Endothelial cell of umbilical vein (primary cell): ENCODE data around the gene RNLS. TPM values are rescaled to one million over a fixed set of nuclear protein-coding genes. Genes with fewer than 3 reads are reported as not detected.

Experiments
- BruUV-seq: library from RNA; stranded (reverse); fragments of 400-500 nt; replicated peaks from 2 replicates; lab custom pipeline; 2021; lab: Mats Ljungman, UMichigan
- CTCF ChIA-PET: fragments of 300-600, 350-600 bp; sonication (Branson Sonifier 250); formaldehyde crosslinking; loops from one replicate; lab custom pipeline; 2021; ENCODE audit warnings: antibody characterized with exemption, inconsistent platforms; lab: Charles Lee
- POLR2A ChIA-PET: fragments of 300-600, 350-600 bp; sonication (Branson Sonifier 250); formaldehyde crosslinking; loops from one replicate; lab custom pipeline; 2021; ENCODE audit warnings: antibody characterized with exemption, inconsistent platforms; lab: Charles Lee
- DNase-seq: peaks from one replicate; pipeline ENCODE4 v3.0.0-alpha.2; 2011; ENCODE audit warnings: low read depth, low spot score
- FAIRE-seq: peaks from 2 replicates; lab custom pipeline; 2011; peaks lifted over from hg19 to GRCh38; lab: Jason Lieb, UNC
- H2AFZ ChIP-seq: 2 replicates; pipeline ENCODE4 v1.6.0; 2012; ENCODE audit warnings: low read depth, low read length, control low read depth, inconsistent platforms
- H3K27ac ChIP-seq: 2 replicates; pipeline ENCODE4 v1.5.1; 2011; ENCODE audit warnings: low read depth, mild to moderate bottlenecking, control low read depth, low read length, moderate library complexity; ENCODE audit not compliant: insufficient read depth
- H3K27me3 ChIP-seq, 2 experiments: 2 replicates each; pipeline versions ENCODE4 v1.6.0 to v1.6.1; 2011; ENCODE audit warnings: low read length in 2 of 2, mixed read lengths in 1 of 2; ENCODE audit not compliant: control insufficient read depth in 2 of 2, insufficient read depth in 2 of 2
- H3K36me3 ChIP-seq, 2 experiments: 2 replicates in 1 of 2; 3 replicates in 1 of 2; pipeline ENCODE4 v1.5.1; 2011; ENCODE audit warnings: low read length in 2 of 2, mild to moderate bottlenecking in 1 of 2, moderate library complexity in 1 of 2; ENCODE audit not compliant: control insufficient read depth in 2 of 2, insufficient read depth in 2 of 2; ENCODE audit errors: extremely low read depth in 1 of 2
- H3K4me1 ChIP-seq: 3 replicates; pipeline ENCODE4 v1.5.1; 2011; ENCODE audit warnings: mild to moderate bottlenecking, low read length; ENCODE audit not compliant: control insufficient read depth, insufficient read depth; ENCODE audit errors: extremely low read depth
- H3K4me2 ChIP-seq: 2 replicates; pipeline ENCODE4 v1.6.1; 2011; ENCODE audit warnings: low read length, control low read depth, mixed read lengths; ENCODE audit not compliant: insufficient read depth
- H3K4me3 ChIP-seq, 3 experiments: fragments of 200-600 bp in 1 of 3; sonication (generic), shearing (Covaris generic) in 1 of 3; replicated peaks in 1 of 3; 2 replicates each; pipeline ENCODE4 v1.5.1; 2011 to 2016; ENCODE audit warnings: control low read depth in 3 of 3, low read length in 3 of 3, mild to moderate bottlenecking in 2 of 3, inconsistent platforms in 1 of 3, low read depth in 1 of 3, moderate library complexity in 1 of 3; ENCODE audit not compliant: insufficient read depth in 1 of 3
- H3K79me2 ChIP-seq: 2 replicates; pipeline ENCODE4 v1.6.0; 2012; ENCODE audit warnings: low read length, inconsistent platforms; ENCODE audit not compliant: control insufficient read depth, insufficient read depth
- H3K9ac ChIP-seq: replicated peaks from 2 replicates; pipeline ENCODE3; 2011; ENCODE audit warnings: low read length, control low read depth; ENCODE audit not compliant: insufficient read depth; ENCODE audit errors: extremely low read depth
- H3K9me1 ChIP-seq: replicated peaks from 3 replicates; pipeline ENCODE4 v1.6.0; 2011; ENCODE audit warnings: mild to moderate bottlenecking, low read length; ENCODE audit not compliant: control insufficient read depth, insufficient read depth; ENCODE audit errors: extremely low read depth
- H3K9me3 ChIP-seq: replicated peaks from 2 replicates; pipeline ENCODE4 v1.5.1; 2012; ENCODE audit warnings: low read length, inconsistent platforms; ENCODE audit not compliant: control insufficient read depth, insufficient read depth
- H4K20me1 ChIP-seq: replicated peaks from 2 replicates; pipeline ENCODE3; 2011; ENCODE audit warnings: mild to moderate bottlenecking, low read length; ENCODE audit not compliant: control insufficient read depth, insufficient read depth; ENCODE audit errors: extremely low read depth
- CTCF ChIP-seq, 2 donors: IDR thresholded peaks; 1 replicate in 1 of 2; 2 replicates in 1 of 2; pipeline ENCODE4 v1.5.1; 2011; ENCODE audit warnings: low read length in 2 of 2, mild to moderate bottlenecking in 2 of 2, moderate library complexity in 2 of 2, control low read depth in 1 of 2, inconsistent platforms in 1 of 2, low read depth in 1 of 2; ENCODE audit not compliant: insufficient read depth in 1 of 2; ENCODE audit errors: extremely low read depth in 1 of 2
- FOS ChIP-seq: IDR thresholded peaks from 2 replicates; pipeline ENCODE4 v1.6.1; 2011; ENCODE audit warnings: mild to moderate bottlenecking, low read length, moderate library complexity, borderline replicate concordance; ENCODE audit not compliant: insufficient read depth
- JUN ChIP-seq: IDR thresholded peaks from 2 replicates; pipeline ENCODE4 v1.6.1; 2011; ENCODE audit warnings: borderline replicate concordance, low read depth; ENCODE audit not compliant: insufficient read length, insufficient read depth
- MAX ChIP-seq: IDR thresholded peaks from 2 replicates; pipeline ENCODE4 v1.6.1; 2011; ENCODE audit not compliant: insufficient read depth, insufficient read length
- MYC ChIP-seq: IDR thresholded peaks from one replicate; pipeline ENCODE4 v1.6.1; 2011; ENCODE audit warnings: mild to moderate bottlenecking, low read depth, low read length
- POLR2AphosphoS5 ChIP-seq: IDR thresholded peaks from 2 replicates; pipeline ENCODE4 v1.6.1; 2012; ENCODE audit warnings: low read depth, mild to moderate bottlenecking, control low read depth, low read length, moderate library complexity; ENCODE audit not compliant: insufficient read depth
- dilution Hi-C: fragments of 300-500 bp; cut with MboI; formaldehyde crosslinking; loops from one replicate; pipeline ENCODE4 v1.15.0; 2019; ENCODE audit warnings: low sequenced_read_pairs; ENCODE audit not compliant: extremely low pct_ligation_motif_present
- intact Hi-C: fragments of 100-400 bp; cut with micrococcal nuclease; formaldehyde crosslinking; loops from one replicate; pipeline ENCODE4 v1.10.0; 2022
- polyA plus RNA-seq, 4 experiments: library from polyadenylated mRNA; depleted of rRNA in 3 of 4; stranded (reverse) in 3 of 4; unstranded in 1 of 4; fragments of >200 nt; gene quantifications; 2 replicates each; pipeline versions ENCODE4 v1.2.1 to v1.2.3, GENCODE V29; 2011 to 2012; ENCODE audit warnings: missing spikeins in 1 of 4
- total RNA-seq: library from RNA; stranded (reverse); gene quantifications from 2 replicates; pipeline ENCODE4 v1.2.3, GENCODE V29; 2021

RNLS gene
- total and polyA plus RNA-seq, 2 donors (not counting 3 experiments of a cell fraction or from before 2014, with no cell fraction given): 2.5 to 4.6 TPM

GRCh38 chr10:88538048-88538447, 45.1 kb downstream of the RNLS start:
- BruUV-seq: no TSS peak
- Histone ChIP-seq H4K20me1 (no peaks in the 10 kb centered on the region), H3K4me3 (no peak overlapping the region), H3K27me3 (no peaks in the 10 kb centered on the region), H3K4me1 (peaks cover 9% of the 10 kb centered on the region), H3K9ac (no peak overlapping the region), H3K36me3 (no peaks in the 10 kb centered on the region), H2AFZ (no peak overlapping the region), H3K4me2 (no peak overlapping the region), H3K27ac (no peak overlapping the region), H3K79me2 (no peaks in the 10 kb centered on the region), H3K9me1 (no peaks in the 10 kb centered on the region), H3K9me3 (no peaks in the 10 kb centered on the region)
- intact Hi-C loops: no loop called here
- ChIA-PET CTCF (no interaction called here), POLR2A (no interaction called here)
- dilution Hi-C loops: no loop called here
- TF ChIP-seq MYC (no peak), FOS (no peak), MAX (no peak), CTCF (IDR thresholded peaks at IDR 0.05; ENCODE audit: extremely low read depth in 1 of 2, insufficient read depth in 1 of 2, low read depth in 1 of 2, low read length in 2 of 2) (no peak), JUN (no peak), POLR2AphosphoS5 (no peak)
- FAIRE-seq (no peak), DNase-seq (no peak)
